KOPT-K1 (cell line): Measurements from ENCODE around the gene LDAH.

Source experiments
- H3K27ac ChIP-seq: fragments of 200-600 bp; sonication (generic); 2 replicates; pipeline ENCODE4 v1.5.1; 2016; ENCODE audit warnings: antibody characterized with exemption, mild to moderate bottlenecking, low read depth, low read length; ENCODE audit not compliant: poor library complexity, severe bottlenecking
- H3K36me3 ChIP-seq: fragments of 200-600 bp; sonication (generic); 2 replicates; pipeline ENCODE4 v1.5.1; 2017; ENCODE audit warnings: antibody characterized with exemption, mild to moderate bottlenecking, low read length, moderate library complexity; ENCODE audit not compliant: insufficient read depth
- H3K9me3 ChIP-seq: fragments of 200-600 bp; sonication (generic); 2 replicates; pipeline ENCODE4 v1.5.1; 2017; ENCODE audit warnings: antibody characterized with exemption, low read length, mild to moderate bottlenecking; ENCODE audit not compliant: insufficient read depth, poor library complexity, severe bottlenecking

Gene LDAH

GRCh38 chr2:20757405-20758090 lies 65.4 kb downstream of the LDAH start:
- Histone ChIP-seq H3K9me3 (peaks cover 11% of the 10 kb centered on the region), H3K36me3 (peaks cover 30% of the 10 kb centered on the region)

GRCh38 chr2:20755132-20755800 lies 67.6 kb downstream of the LDAH start:
- peaks cover 8% of the 10 kb centered on the region for H3K9me3 ChIP-seq
- peaks cover 32% of the 10 kb centered on the region for H3K36me3 ChIP-seq
- no peak overlapping the region for H3K27ac ChIP-seq

More at GRCh38 chr2:20757405-20758090, 65.4 kb downstream of the LDAH start:
- H3K27ac ChIP-seq = no peak overlapping the region

- peaks cover 19% of the 10 kb centered on the region for H3K36me3 ChIP-seq
- H3K9me3 ChIP-seq = peaks cover 7% of the 10 kb centered on the region
- H3K27ac ChIP-seq = no peak overlapping the region
Observed at GRCh38 chr2:20752293-20752692, 70.6 kb downstream of the LDAH start.

GRCh38 chr2:20747317-20747716 lies 75.6 kb downstream of the LDAH start:
- Histone ChIP-seq H3K27ac (no peak overlapping the region), H3K36me3 (peaks cover 15% of the 10 kb centered on the region), H3K9me3 (peaks cover 2% of the 10 kb centered on the region)

GRCh38 chr2:20745924-20746555 lies 76.9 kb downstream of the LDAH start:
- peaks cover 13% of the 10 kb centered on the region for H3K36me3 ChIP-seq
- no peaks in the 10 kb centered on the region for H3K9me3 ChIP-seq
- H3K27ac ChIP-seq = no peak overlapping the region

GRCh38 chr2:20744366-20745335 lies 78.2 kb downstream of the LDAH start:
- no peaks in the 10 kb centered on the region for H3K9me3 ChIP-seq
- peaks cover 8% of the 10 kb centered on the region for H3K36me3 ChIP-seq
- H3K27ac ChIP-seq = no peak overlapping the region

GRCh38 chr2:20738772-20739171 lies 84.1 kb downstream of the LDAH start:
- no peaks in the 10 kb centered on the region for H3K9me3 ChIP-seq
- H3K36me3 ChIP-seq = peaks cover 39% of the 10 kb centered on the region
- H3K27ac ChIP-seq = no peak overlapping the region

GRCh38 chr2:20737505-20737904 lies 85.4 kb downstream of the LDAH start:
- H3K9me3 ChIP-seq = no peaks in the 10 kb centered on the region
- no peak overlapping the region for H3K27ac ChIP-seq
- peaks cover 49% of the 10 kb centered on the region for H3K36me3 ChIP-seq

- peaks cover 50% of the 10 kb centered on the region for H3K36me3 ChIP-seq
- H3K27ac ChIP-seq = no peak overlapping the region
- no peaks in the 10 kb centered on the region for H3K9me3 ChIP-seq
Observed at GRCh38 chr2:20728114-20728758, 94.7 kb downstream of the LDAH start.

GRCh38 chr2:20726913-20727312 lies 96.0 kb downstream of the LDAH start:
- Histone ChIP-seq H3K27ac (no peak overlapping the region), H3K9me3 (no peaks in the 10 kb centered on the region), H3K36me3 (peaks cover 48% of the 10 kb centered on the region)

- Histone ChIP-seq H3K36me3 (peaks cover 40% of the 10 kb centered on the region; the same call in 1 of the 2 replicates), H3K9me3 (no peaks in the 10 kb centered on the region), H3K27ac (no peak overlapping the region)
Observed at GRCh38 chr2:20725782-20726181, 97.1 kb downstream of the LDAH start.

- H3K9me3 ChIP-seq = no peaks in the 10 kb centered on the region
- no peak overlapping the region for H3K27ac ChIP-seq
Observed at GRCh38 chr2:20724500-20725053, 98.3 kb downstream of the LDAH start.

GRCh38 chr2:20723543-20723942 lies 99.4 kb downstream of the LDAH start:
- H3K36me3 ChIP-seq = peaks cover 32% of the 10 kb centered on the region; the same call in 1 of the 2 replicates
- no peak overlapping the region for H3K27ac ChIP-seq
- no peaks in the 10 kb centered on the region for H3K9me3 ChIP-seq

More at GRCh38 chr2:20724500-20725053, 98.3 kb downstream of the LDAH start:
- peaks cover 37% of the 10 kb centered on the region; the same call in 1 of the 2 replicates for H3K36me3 ChIP-seq
